Measurements from ENCODE around the gene ZGRF1.
"Not testable (repeated sequence)": the region's sequence is repeated elsewhere in the genome, so short reads cannot be mapped to it uniquely, and the experiment has no call there.

ZGRF1 gene, protein sequence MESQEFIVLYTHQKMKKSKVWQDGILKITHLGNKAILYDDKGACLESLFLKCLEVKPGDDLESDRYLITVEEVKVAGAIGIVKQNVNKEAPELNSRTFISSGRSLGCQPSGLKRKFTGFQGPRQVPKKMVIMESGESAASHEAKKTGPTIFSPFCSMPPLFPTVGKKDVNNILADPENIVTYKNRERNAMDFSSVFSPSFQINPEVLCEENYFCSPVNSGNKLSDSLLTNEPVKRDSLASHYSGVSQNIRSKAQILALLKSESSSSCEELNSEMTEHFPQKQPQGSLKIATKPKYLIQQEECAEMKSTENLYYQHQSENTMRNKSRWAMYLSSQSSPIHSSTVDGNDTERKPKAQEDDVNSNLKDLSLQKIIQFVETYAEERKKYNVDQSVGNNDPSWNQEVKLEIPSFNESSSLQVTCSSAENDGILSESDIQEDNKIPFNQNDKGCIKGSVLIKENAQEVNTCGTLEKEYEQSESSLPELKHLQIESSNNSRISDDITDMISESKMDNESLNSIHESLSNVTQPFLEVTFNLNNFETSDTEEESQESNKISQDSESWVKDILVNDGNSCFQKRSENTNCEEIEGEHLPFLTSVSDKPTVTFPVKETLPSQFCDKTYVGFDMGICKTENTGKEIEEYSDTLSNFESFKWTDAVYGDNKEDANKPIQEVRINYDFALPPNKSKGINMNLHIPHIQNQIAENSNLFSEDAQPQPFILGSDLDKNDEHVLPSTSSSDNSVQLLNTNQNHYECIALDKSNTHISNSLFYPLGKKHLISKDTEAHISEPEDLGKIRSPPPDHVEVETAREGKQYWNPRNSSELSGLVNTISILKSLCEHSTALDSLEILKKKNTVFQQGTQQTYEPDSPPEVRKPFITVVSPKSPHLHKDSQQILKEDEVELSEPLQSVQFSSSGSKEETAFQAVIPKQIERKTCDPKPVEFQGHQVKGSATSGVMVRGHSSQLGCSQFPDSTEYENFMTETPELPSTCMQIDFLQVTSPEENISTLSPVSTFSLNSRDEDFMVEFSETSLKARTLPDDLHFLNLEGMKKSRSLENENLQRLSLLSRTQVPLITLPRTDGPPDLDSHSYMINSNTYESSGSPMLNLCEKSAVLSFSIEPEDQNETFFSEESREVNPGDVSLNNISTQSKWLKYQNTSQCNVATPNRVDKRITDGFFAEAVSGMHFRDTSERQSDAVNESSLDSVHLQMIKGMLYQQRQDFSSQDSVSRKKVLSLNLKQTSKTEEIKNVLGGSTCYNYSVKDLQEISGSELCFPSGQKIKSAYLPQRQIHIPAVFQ (N-terminal part only)

DNA sequence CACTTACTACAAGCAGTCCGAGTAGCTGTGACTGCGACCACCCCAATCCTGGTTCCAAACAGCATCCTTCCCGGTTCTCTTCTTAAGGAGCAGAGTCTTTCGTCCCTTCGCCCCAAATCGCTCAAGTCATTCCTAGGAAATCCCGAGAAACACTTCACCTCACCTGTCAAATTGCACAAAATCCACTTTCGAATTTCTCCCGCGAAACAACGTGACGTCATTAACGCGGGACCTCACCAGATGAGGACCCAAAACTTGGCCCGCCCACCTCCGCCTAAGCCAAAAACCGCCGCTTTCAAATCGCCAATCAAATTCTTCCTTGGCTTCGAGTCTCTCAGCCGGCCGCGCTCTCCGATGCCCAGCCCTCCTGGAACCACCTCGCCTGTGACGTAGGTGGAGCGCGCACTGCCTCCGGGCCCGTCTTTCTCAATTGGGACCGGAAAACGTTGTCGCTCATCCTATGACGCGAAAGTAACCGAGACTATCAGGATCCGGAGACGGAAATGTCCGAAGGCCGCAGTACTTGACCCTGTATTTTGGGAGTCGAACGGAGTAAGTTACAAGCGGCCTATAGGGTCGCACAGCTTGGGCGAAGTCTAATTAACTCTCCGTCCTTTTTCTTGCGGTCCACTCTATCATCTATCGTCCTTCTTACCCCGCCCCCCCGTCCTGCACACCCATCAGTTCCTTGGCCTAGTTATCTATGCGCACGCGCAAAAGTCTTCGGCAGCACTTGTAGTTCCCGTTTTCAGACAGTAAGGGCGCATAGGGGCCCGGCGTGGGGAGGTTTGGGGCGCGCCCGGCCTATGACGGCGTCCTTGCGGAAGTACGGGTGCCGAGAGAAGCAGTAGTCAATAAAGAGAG lies at the start of gene ZGRF1, which contains the start of gene LARP7:
Gene ZGRF1 (minus strand): TSS at position 222 of the 864 bp plus-strand sequence. CDS start 3,733 bp downstream, outside the sequence.
Gene LARP7 (plus strand): TSS at position 456 of the 864 bp plus-strand sequence. CDS start 7,527 bp downstream, outside the sequence.
- in situ Hi-C loops (cut with MboI; ENCODE audit: low sequenced_read_pairs): loop anchor here (10.0 to 25.0 kb wide), 2 partner anchors 128 to 300 kb away; no protein-coding TSS in a partner anchor

DNA sequence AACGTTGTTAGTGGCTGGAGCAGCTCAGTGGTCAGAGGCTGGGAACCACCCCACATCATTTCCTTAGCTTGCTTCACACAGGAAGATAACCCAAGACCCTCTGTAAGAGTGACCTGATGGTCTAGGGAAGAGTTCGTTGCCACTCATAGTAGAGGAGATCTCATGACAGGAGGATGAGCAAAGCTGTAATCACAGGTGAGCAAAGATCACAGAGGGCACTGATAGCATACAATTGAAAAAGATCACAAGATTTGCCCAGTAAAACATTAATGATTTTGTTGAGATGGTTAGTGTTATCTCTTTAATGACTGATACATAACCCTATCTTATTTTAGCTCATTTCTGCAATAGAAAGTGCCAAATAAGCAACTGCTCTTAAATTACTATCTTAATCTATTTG lies 44.3 kb upstream of the ZGRF1 start:
- in situ Hi-C loops (cut with MboI; ENCODE audit: low sequenced_read_pairs): no loop called here

DNA sequence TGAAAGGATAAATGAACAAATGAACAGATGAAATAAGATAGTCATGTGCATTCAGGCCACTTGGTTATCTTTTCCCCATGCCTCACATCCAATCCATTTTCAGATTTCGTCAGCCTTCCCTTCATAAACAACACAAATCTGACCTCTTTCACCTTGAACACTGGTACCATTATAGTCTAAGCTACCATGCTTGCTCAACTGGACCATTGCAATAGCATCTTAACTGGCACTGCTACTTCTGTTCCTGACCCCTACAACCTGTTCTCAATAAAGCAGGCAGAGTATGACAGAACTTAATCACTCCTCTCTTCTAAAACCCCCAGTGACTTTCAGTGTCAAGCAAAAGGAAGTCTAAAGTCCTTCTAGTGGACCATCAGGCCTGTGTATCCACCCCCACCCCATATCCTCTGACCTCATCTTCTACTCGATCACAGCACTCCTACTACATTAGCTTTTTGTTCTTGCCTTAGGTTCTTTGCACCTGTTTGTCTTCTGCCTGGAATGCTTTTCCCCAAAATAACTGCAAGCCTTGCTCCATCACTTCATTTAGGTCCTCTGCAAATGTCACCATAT lies 40.9 kb upstream of the ZGRF1 start:
- in situ Hi-C loops (cut with MboI; ENCODE audit: low sequenced_read_pairs): no loop called here

DNA sequence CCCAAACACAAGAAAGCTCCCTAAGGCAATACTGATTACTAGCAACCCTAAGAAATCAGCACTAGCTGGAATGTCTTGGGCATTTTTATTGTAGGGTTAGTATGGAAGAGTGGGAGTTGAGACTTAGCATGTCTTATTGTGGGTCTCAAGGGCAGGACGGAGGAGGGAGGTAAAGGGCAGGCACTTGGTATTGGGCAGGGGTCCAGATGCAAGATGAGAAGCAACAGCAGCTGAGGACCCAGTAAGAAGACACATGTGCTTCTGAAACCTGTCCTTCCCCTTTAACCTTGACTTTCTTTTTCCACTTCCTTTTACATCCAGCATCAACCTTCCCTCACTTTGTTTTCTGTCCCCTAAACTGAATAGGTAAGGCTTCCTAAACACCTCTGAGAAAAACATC lies 37.7 kb upstream of the ZGRF1 start:
- in situ Hi-C loops (cut with MboI; ENCODE audit: low sequenced_read_pairs): no loop called here

DNA sequence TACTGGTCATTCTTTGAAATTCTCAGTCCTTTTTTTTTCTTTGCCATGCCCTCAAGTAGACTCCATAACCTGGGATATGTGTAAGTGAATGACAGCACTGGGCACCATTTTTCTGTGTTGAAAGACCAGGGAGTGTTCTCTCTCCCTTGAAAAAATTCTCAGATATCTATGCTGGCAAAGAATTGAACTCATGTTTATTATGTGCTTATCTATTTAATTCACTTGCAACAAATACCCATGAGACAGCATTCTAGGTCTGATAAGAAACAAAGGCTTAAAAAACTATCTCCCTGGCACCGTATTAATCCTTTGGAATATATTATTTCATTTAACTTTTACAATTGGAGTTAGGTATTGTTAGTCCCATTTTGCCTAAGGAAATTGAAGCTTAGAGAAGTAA lies 37.0 kb upstream of the ZGRF1 start:
- in situ Hi-C loops (cut with MboI; ENCODE audit: low sequenced_read_pairs): no loop called here

DNA sequence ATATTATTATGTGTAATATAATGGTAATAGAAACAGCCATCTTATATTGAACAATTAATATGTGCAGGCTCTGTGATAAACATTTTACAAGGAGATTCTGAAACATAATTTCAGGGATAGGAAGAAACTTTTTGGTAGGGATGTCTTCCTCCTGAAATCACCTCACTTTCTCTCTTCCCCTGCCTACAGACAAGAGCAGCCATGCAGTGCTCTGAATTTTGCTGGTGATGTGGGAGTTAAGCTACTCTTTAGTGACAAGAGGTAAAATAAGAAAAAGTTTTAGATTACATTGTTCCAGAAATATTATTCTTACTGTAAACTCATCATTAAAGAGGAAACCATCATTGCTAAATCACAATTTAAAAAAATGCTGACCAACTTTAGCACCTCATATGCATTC lies 36.4 kb upstream of the ZGRF1 start:
- in situ Hi-C loops (cut with MboI; ENCODE audit: low sequenced_read_pairs): no loop called here

DNA sequence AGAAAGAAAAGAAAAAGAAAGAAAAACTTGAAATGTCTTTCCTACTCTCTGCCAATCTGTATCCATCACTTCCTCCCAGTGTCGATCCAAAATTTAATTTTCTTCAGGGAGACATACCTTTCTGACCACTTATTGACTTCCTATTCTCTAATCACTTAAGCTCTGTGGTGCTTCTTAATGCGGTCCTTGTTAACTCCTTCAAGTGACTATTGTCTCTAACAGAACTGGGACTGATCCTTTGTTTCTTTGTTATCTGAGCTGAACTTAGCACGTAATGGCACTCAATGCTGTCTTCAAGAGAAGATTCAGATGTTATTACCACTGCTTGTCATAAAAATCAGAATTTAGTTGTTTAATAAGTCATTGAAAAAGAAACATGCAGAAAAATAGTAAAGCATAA lies 31.4 kb upstream of the ZGRF1 start:
- in situ Hi-C loops (cut with MboI; ENCODE audit: low sequenced_read_pairs): no loop called here

DNA sequence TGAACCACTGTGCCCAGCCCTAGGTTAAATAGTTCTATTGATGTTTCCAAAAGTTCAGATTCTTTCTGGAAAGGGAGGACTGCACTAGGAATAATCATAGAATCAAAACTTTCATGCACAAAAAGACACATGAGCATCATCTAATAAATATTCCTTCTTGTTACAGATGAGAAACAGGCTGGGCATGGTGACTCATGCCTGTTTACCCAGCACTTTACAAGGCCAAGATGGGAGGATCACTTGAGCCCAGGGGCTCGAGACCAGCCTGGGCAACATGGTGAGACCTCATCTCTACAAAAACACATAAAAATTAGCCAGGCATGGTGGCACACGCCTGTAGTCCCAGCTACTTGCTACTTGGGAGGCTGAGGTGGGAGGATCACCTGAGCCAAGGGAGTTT lies 27.9 kb upstream of the ZGRF1 start:
- in situ Hi-C loops (cut with MboI; ENCODE audit: low sequenced_read_pairs): no loop called here

DNA sequence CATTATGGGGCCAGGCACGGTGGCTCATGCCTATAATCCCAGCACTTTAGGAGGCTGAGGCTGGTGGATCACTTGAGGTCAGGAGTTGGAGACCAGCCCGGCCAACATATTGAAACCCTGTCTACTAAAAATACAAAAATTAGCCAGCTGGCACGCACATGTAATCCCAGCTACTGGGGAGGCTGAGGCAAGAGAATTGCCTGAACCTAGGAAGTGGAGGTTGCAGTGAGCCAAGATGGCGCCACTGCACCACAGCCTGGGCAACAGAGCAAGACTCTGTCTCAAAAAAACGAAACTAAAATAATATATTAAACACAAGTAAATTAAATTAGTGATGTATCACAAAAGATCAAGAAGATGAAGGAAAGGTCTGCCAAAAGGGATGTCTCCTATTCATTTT lies 19.4 kb upstream of the ZGRF1 start:
- in situ Hi-C loops (cut with MboI; ENCODE audit: low sequenced_read_pairs): not testable (repeated sequence)

DNA sequence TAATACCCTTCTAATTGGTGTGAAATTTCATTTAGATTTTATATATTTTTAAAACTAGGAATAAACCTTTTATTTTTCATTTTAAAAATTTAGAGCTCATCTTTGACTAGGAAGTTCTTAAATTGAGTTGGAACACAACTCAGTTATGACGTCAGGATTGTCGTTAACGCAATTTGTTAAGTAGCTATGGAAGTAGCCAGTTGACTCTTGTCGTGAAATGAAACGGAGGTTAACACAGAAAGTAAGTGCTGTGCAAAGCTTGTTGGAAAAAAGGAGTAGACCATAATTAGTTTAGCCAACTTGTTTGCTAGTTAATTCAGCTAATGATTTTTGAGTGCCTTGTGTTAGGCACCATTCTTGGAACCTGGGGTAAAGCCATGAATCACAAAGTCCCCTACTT lies 18.6 kb upstream of the ZGRF1 start:
- in situ Hi-C loops (cut with MboI; ENCODE audit: low sequenced_read_pairs): no loop called here

DNA sequence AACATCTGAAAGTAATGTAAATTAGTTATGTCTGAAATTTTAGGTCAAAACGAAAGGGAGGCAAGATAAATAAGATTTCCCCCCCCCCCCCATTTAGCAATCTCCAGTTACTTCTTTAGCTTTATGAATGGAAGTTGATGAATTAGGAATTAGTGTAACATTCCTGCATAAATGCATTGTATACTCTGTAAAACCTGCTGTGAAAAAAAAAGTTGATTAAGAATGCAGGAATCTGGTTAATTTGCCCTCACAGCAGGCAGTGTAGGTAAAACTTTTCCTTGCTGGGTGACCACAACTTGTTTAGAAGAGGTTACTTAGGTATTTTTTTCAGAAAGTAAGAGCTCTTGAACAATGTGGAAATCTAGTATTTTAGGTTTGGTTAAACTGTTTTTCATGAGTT lies 15.5 kb upstream of the ZGRF1 start:
- in situ Hi-C loops (cut with MboI; ENCODE audit: low sequenced_read_pairs): no loop called here

DNA sequence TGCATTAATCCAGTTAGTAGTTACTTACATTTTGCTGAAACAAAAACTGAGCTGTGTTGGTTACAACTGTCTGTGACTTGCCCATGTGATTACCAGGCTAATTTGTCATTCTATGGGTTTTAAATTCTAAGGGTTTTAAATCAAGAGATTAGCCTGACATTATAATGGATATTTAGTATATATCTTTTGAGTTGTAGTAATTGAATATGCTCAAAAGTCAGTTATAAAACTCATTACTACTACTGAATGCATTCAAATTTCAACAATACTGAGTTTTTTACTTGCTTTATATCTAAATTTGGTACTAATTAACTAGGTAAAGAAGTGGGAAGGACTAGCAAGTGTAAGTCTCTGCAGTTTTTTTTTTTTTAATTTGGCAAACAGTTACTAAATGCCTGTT lies 14.9 kb upstream of the ZGRF1 start:
- in situ Hi-C loops (cut with MboI; ENCODE audit: low sequenced_read_pairs): no loop called here

DNA sequence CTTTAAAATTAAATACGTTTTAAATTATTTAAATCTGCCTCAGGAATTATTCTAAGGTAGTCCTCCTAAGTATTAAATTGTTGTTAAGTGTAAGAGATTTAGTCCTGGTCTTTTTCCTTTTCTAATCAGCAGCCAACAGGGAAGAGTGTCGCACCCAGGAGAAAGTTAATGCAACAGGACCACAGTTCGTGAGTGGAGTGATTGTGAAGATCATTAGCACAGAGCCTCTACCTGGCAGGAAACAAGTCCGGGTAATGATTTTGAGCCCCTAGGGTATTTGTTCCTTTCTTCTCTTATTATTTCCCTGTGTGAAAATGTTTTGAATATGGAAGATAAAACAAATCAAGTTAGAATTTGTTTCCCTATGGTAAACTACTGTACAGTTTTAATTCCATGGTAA lies 13.6 kb upstream of the ZGRF1 start:
- in situ Hi-C loops (cut with MboI; ENCODE audit: low sequenced_read_pairs): no loop called here

DNA sequence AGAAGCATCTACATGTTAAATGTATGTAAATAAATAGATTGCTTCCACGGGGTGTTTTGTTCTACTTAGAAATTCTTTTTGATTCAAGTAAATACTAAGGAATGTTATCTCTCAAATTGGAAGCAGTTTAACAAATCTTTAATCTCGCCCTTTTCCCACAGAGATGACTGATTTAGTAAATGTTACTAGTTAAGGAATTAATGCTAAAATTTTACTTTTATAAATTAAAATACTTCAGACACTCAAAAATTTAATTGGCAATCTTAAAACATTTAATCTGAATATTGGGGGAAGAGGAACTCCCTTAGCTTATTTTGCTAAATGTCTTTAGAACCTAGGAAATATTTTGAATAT lies 12.3 kb upstream of the ZGRF1 start:
- in situ Hi-C loops (cut with MboI; ENCODE audit: low sequenced_read_pairs): loop anchor here (25.0 kb wide), 1 partner anchor 288 kb away; no protein-coding TSS in a partner anchor

DNA sequence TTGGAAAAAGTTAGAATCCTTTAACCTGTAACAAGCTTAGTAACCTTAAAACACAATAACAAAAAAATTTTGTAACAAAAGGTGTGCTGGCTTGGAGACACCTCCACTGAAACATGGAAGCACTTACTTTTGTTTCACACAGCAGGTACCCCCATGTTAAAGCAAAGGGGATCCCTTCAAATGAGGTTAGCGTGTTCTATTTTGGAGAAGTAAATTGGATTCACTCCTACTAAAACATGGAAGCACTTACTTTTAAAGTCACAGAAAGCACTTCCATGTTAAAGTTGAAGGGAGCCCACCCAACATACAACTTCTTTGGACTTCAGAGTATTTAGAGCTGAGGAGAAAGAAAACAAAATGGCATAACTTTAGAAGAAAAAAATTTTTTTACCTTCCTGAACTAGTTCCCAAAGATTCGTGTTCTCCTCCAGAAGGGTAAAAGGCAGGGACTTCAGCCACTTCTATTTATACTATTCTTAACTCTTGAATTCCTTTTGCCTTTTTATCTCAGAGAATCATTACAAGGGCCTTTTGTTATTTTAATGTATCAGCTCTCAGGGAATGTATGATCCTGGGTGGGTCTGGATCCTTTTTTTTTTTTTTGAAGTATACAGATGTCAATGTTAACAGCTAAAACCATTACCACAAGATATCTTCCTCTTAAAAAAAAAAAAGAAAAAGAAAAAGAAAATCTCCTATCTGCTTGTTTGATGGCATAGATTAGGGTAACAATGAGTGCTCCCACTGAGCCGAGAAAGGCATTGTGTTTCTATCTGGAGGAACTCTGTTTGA lies 11.8 kb upstream of the ZGRF1 start:
- in situ Hi-C loops (cut with MboI; ENCODE audit: low sequenced_read_pairs): loop anchor here (25.0 kb wide), 1 partner anchor 289 kb away; no protein-coding TSS in a partner anchor

DNA sequence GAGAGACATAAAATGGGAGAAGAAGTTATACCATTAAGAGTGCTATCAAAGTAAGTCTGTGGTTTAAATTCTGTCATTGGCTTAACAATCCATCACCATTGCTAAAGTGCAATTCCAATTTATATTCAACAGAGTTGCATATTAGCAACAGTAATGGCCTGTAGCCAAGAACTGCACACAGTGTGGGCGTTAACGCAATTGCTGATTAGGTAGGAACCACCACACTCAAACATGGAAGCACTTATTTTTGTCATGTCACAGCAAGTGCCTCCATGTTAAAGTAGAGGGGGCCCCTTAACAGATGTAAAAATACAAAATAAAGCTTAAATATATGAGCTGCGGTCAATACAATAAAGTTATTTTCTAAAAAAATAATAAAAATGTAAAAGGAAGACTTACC lies 11.1 kb upstream of the ZGRF1 start:
- in situ Hi-C loops (cut with MboI; ENCODE audit: low sequenced_read_pairs): loop anchor here (25.0 kb wide), 1 partner anchor 290 kb away; no protein-coding TSS in a partner anchor

DNA sequence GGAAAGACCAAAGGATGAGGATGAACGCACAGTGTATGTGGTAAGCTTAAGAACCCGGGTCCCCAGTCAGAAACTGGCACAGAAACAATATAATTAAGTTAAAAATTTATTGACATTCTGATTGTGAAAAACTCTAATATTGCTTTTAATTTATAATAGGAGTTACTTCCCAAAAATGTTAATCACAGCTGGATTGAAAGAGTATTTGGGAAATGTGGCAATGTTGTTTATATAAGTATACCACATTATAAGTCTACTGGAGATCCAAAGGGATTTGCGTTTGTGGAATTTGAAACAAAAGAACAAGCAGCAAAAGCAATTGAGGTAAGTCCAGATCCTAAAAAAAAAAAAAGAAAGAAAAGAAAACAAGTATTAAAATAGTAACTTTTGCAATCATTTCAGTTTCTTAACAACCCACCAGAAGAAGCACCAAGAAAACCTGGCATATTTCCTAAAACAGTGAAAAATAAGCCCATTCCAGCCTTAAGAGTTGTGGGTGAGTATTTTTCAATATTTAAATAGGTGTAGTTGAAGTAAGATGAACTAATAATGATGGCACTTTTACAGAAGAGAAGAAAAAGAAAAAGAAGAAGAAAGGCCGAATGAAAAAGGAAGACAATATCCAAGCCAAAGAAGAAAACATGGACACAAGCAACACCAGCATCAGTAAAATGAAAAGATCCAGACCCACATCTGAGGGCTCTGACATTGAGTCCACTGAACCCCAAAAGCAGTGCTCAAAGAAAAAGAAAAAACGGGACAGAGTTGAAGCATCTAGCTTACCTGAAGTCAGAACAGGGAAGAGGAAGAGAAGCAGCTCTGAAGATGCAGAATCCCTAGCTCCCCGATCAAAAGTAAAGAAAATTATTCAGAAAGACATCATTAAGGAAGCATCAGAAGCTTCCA lies 10.2 kb upstream of the ZGRF1 start:
- in situ Hi-C loops (cut with MboI; ENCODE audit: low sequenced_read_pairs): loop anchor here (25.0 kb wide), 1 partner anchor 290 kb away; no protein-coding TSS in a partner anchor

Data from HL-60/S4 (cell line).